Neural cell (in vitro differentiated cells): ENCODE measurements around the gene NMU.

Source experiments
- CTCF ChIP-seq: fragments of 450-650 bp; IDR thresholded peaks from 2 replicates; pipeline ENCODE4 v1.5.1; 2014; ENCODE audit warnings: antibody characterized with exemption, mild to moderate bottlenecking, moderate library complexity; ENCODE audit not compliant: poor library complexity, severe bottlenecking
- EZH2 ChIP-seq: fragments of 200-600, 300-800 bp; shearing (Covaris generic), sonication (generic); IDR thresholded peaks from 2 replicates; pipeline ENCODE4 v1.6.1; 2014; ENCODE audit warnings: antibody characterized with exemption, low read length, borderline replicate concordance, mild to moderate bottlenecking; ENCODE audit not compliant: insufficient read depth, poor library complexity, severe bottlenecking
- MXI1 ChIP-seq: fragments of 450-650 bp; conservative IDR thresholded peaks from 2 replicates; pipeline ENCODE4 v1.6.1; 2014; ENCODE audit warnings: antibody characterized with exemption, mild to moderate bottlenecking; ENCODE audit not compliant: poor library complexity, severe bottlenecking
- POLR2AphosphoS5 ChIP-seq: IDR thresholded peaks from 2 replicates; pipeline ENCODE4 v1.6.1; 2012
- RAD21 ChIP-seq: fragments of 450-650 bp; conservative IDR thresholded peaks from 2 replicates; pipeline ENCODE4 v1.6.1; 2014; ENCODE audit warnings: antibody characterized with exemption, mild to moderate bottlenecking, moderate library complexity
- TAF1 ChIP-seq: IDR thresholded peaks from 2 replicates; pipeline ENCODE4 v1.6.1; 2012; ENCODE audit warnings: low read depth

- TF ChIP-seq CTCF (no peak), POLR2AphosphoS5 (no peak), TAF1 (no peak), MXI1 (no peak), EZH2 (no peak), RAD21 (no peak)
These were observed 35.5 kb downstream of the NMU start for GRCh38 chr4:55600640-55601039.
